ENCODE results near the gene CCDC85C.
A peak's percentile ranks its signal among the peaks of the same experiment; 100 is the strongest.

Gene CCDC85C

GRCh38 chr14:99505089-99505488 is 98.9 kb downstream of the CCDC85C start:
- DNase-seq (ENCODE audit: low read depth): no peak
- no peak overlapping the region for H3K4me3 ChIP-seq (ENCODE audit: control insufficient read depth, low read depth, low read length)
- no peak for TF ChIP-seq CTCF (IDR thresholded peaks at IDR 0.05; ENCODE audit: control insufficient read depth, insufficient read depth, low read depth, low read length, missing control alignments)

GRCh38 chr14:99503848-99504453 is 100.1 kb downstream of the CCDC85C start:
- DNase-seq (ENCODE audit: low read depth): no peak
- H3K4me3 ChIP-seq (ENCODE audit: control insufficient read depth, low read depth, low read length): no peak overlapping the region
- TF ChIP-seq CTCF (IDR thresholded peaks at IDR 0.05; ENCODE audit: control insufficient read depth, insufficient read depth, low read depth, low read length, missing control alignments): no peak

- no peak for DNase-seq (ENCODE audit: low read depth)
- TF ChIP-seq CTCF (IDR thresholded peaks at IDR 0.05; ENCODE audit: control insufficient read depth, insufficient read depth, low read depth, low read length, missing control alignments): no peak
- H3K4me3 ChIP-seq (ENCODE audit: control insufficient read depth, low read depth, low read length): no peak overlapping the region
Observed at GRCh38 chr14:99502989-99503421, 101.0 kb downstream of the CCDC85C start.

GRCh38 chr14:99497894-99498293 is 106.1 kb downstream of the CCDC85C start:
- DNase-seq (ENCODE audit: low read depth): no peak
- no peak overlapping the region for H3K4me3 ChIP-seq (ENCODE audit: control insufficient read depth, low read depth, low read length)
- no peak for TF ChIP-seq CTCF (IDR thresholded peaks at IDR 0.05; ENCODE audit: control insufficient read depth, insufficient read depth, low read depth, low read length, missing control alignments)

- H3K4me3 ChIP-seq (ENCODE audit: control insufficient read depth, low read depth, low read length): no peak overlapping the region
- TF ChIP-seq CTCF (IDR thresholded peaks at IDR 0.05; ENCODE audit: control insufficient read depth, insufficient read depth, low read depth, low read length, missing control alignments): no peak
- no peak for DNase-seq (ENCODE audit: low read depth)
Observed at GRCh38 chr14:99497341-99497740, 106.7 kb downstream of the CCDC85C start.

GRCh38 chr14:99484106-99484505 is 119.9 kb downstream of the CCDC85C start:
- no peak for DNase-seq (ENCODE audit: low read depth)
- no peak overlapping the region for H3K4me3 ChIP-seq (ENCODE audit: control insufficient read depth, low read depth, low read length)
- TF ChIP-seq CTCF (IDR thresholded peaks at IDR 0.05; ENCODE audit: control insufficient read depth, insufficient read depth, low read depth, low read length, missing control alignments): no peak

GRCh38 chr14:99481745-99482099 is 122.3 kb downstream of the CCDC85C start:
- peak overlapping the region; percentile 99 for H3K4me3 ChIP-seq (ENCODE audit: control insufficient read depth, low read depth, low read length)
- DNase-seq (ENCODE audit: low read depth): no peak
- TF ChIP-seq CTCF (IDR thresholded peaks at IDR 0.05; ENCODE audit: control insufficient read depth, insufficient read depth, low read depth, low read length, missing control alignments): no peak
